Calu3 (cell line): Measurements from ENCODE around the gene TANC1. TPM values are rescaled to one million over a fixed set of nuclear protein-coding genes. Genes with fewer than 3 reads are reported as not detected.

Experiments used
- BruUV-seq: library from RNA; stranded (reverse); fragments of 400-500 nt; replicated peaks from 2 replicates; lab custom pipeline; 2021; lab: Mats Ljungman, UMichigan
- CTCF ChIA-PET: fragments of 300-600 bp; sonication (Branson Sonifier 250); formaldehyde crosslinking; loops from one replicate; lab custom pipeline; 2022; ENCODE audit warnings: antibody characterized with exemption; lab: Charles Lee
- DNase-seq: peaks from one replicate; pipeline ENCODE4 v3.0.0; 2022
- H3K27ac Mint-ChIP-seq: one replicate; pipeline ENCODE4 v1.8.0; 2022; ENCODE audit warnings: mixed read lengths; ENCODE audit not compliant: unreplicated experiment
- H3K27me3 Mint-ChIP-seq: one replicate; pipeline ENCODE4 v1.8.0; 2022; ENCODE audit warnings: mixed read lengths; ENCODE audit not compliant: unreplicated experiment
- H3K36me3 Mint-ChIP-seq: one replicate; pipeline ENCODE4 v1.8.0; 2022; ENCODE audit warnings: mild to moderate bottlenecking, moderate library complexity, mixed read lengths; ENCODE audit not compliant: insufficient read depth, unreplicated experiment
- H3K4me1 Mint-ChIP-seq: one replicate; pipeline ENCODE4 v1.8.0; 2022; ENCODE audit warnings: mild to moderate bottlenecking, low read depth, mixed read lengths; ENCODE audit not compliant: unreplicated experiment
- H3K4me3 Mint-ChIP-seq: one replicate; pipeline ENCODE4 v1.8.0; 2022; ENCODE audit warnings: mild to moderate bottlenecking, low read depth, moderate library complexity, mixed read lengths; ENCODE audit not compliant: unreplicated experiment
- H3K9me3 Mint-ChIP-seq: one replicate; pipeline ENCODE4 v1.8.0; 2022; ENCODE audit warnings: low read depth, mixed read lengths; ENCODE audit not compliant: unreplicated experiment
- intact Hi-C: fragments of 100-400 bp; cut with micrococcal nuclease; formaldehyde crosslinking; loops from one replicate; pipeline ENCODE4 v1.10.0; 2022; ENCODE audit not compliant: unreplicated experiment
- total RNA-seq: library from RNA; stranded (reverse); gene quantifications from 2 replicates; pipeline ENCODE4 v1.2.3, GENCODE V29; 2022
- TF ChIP-seq, protein P1 (sequence below): fragments of 200-600 bp; IDR thresholded peaks from one replicate; pipeline ENCODE4 v1.8.0; 2022; ENCODE audit warnings: antibody characterized with exemption; ENCODE audit not compliant: unreplicated experiment

Gene TANC1
- total RNA-seq, 1 experiment from 2014 or later: 41.2 TPM

DNA sequence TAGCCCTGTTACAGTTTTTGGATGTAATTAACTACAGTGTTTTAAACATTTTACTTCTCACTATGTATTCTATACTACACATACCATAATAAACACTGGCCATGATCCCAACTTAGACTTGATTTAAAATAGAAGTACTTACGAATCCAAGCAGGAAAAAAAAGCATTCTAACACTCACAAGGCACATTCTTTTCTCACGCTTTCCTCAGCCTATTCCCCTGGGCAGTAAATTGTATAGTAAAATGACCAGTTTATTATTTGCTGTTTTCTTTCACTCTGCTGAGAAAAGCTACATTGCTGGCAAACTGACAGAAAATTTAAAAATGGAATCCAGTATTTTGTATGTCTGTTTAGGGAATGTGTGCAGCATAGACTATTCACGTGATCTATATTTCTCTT, 2.8 kb upstream of the TANC1 start:
- no peak overlapping the region for H3K4me3 Mint-ChIP-seq
- TF ChIP-seq, protein P1, sequence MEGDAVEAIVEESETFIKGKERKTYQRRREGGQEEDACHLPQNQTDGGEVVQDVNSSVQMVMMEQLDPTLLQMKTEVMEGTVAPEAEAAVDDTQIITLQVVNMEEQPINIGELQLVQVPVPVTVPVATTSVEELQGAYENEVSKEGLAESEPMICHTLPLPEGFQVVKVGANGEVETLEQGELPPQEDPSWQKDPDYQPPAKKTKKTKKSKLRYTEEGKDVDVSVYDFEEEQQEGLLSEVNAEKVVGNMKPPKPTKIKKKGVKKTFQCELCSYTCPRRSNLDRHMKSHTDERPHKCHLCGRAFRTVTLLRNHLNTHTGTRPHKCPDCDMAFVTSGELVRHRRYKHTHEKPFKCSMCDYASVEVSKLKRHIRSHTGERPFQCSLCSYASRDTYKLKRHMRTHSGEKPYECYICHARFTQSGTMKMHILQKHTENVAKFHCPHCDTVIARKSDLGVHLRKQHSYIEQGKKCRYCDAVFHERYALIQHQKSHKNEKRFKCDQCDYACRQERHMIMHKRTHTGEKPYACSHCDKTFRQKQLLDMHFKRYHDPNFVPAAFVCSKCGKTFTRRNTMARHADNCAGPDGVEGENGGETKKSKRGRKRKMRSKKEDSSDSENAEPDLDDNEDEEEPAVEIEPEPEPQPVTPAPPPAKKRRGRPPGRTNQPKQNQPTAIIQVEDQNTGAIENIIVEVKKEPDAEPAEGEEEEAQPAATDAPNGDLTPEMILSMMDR: no peak
- DNase-seq: no peak
- CTCF ChIA-PET: no interaction called here
- BruUV-seq: no TSS peak
- peaks cover 6% of the 10 kb centered on the region for H3K4me1 Mint-ChIP-seq
- no peaks in the 10 kb centered on the region for H3K9me3 Mint-ChIP-seq
- H3K27me3 Mint-ChIP-seq: no peaks in the 10 kb centered on the region
- intact Hi-C loops: no loop called here
- H3K36me3 Mint-ChIP-seq: peaks cover 33% of the 10 kb centered on the region
- no peak overlapping the region for H3K27ac Mint-ChIP-seq

DNA sequence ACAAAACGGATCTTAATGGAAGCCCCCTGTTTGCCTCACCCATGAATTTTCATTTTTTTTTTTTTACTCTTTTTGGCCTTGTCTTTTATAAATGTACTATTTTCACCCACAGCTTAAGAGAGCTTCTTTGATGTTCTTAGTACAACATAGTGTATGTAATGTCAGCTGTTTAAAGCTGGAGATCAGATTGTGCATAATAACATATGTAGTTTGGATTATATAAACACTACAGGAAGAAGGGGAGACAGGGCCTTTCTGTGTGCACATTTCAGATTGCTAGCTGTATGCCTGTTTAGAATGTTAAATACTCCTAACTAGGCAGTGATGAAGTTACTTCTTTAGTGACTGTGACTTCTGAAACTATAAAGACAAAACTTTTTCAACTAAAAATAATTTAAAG, 2.1 kb upstream of the TANC1 start:
- no peaks in the 10 kb centered on the region for H3K27me3 Mint-ChIP-seq
- peaks cover 13% of the 10 kb centered on the region for H3K4me1 Mint-ChIP-seq
- DNase-seq: no peak
- no TSS peak for BruUV-seq
- TF ChIP-seq, protein P1: no peak
- H3K4me3 Mint-ChIP-seq: no peak overlapping the region
- peaks cover 34% of the 10 kb centered on the region for H3K36me3 Mint-ChIP-seq
- intact Hi-C loops: no loop called here
- no peak overlapping the region for H3K27ac Mint-ChIP-seq
- no peaks in the 10 kb centered on the region for H3K9me3 Mint-ChIP-seq
- CTCF ChIA-PET: interaction anchor here (0.6 kb wide), 1 partner anchor 22 kb away, joined by 3 read pairs; no protein-coding TSS in a partner anchor

DNA sequence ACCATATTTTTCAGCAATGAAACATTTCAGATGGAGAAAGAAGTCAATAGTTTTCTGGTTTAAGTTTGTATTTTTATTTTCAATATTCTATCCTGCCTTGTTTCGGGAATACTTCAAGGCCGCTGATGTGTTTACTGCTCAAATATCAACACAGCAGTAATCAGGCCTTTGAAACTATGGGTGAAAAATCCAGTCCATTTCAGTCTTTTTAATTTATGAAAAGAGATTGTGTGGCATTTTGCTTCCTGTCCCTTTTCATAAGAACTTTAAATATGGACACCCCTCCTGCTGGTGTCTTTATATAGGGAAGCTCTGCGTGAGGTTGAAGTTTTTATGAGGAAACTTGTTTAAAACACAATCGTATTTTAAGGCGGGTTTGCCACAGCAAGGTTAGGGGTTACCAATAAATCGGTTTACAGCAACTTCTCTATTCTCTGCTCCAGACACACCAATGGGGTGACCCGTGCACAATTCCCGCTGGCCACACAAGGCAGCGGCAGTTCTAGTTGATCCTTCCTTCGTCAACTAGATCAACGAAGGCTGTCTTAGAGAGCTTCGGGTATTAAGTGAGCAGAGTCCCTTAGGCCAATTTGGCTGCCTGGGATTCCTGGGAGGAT, 1.2 kb upstream of the TANC1 start:
- no peak for DNase-seq
- Mint-ChIP-seq H3K27ac (peak overlapping the region; percentile 35), H3K4me1 (peaks cover 22% of the 10 kb centered on the region), H3K4me3 (peak overlapping the region; percentile 99), H3K36me3 (peaks cover 34% of the 10 kb centered on the region), H3K9me3 (no peaks in the 10 kb centered on the region), H3K27me3 (no peaks in the 10 kb centered on the region)
- CTCF ChIA-PET: interaction anchor here (1.0 to 1.4 kb wide), 2 partner anchors 10 to 23 kb away, joined by 3 read pairs; no protein-coding TSS in a partner anchor
- intact Hi-C loops: no loop called here
- no TSS peak for BruUV-seq
- TF ChIP-seq, protein P1: no peak

DNA sequence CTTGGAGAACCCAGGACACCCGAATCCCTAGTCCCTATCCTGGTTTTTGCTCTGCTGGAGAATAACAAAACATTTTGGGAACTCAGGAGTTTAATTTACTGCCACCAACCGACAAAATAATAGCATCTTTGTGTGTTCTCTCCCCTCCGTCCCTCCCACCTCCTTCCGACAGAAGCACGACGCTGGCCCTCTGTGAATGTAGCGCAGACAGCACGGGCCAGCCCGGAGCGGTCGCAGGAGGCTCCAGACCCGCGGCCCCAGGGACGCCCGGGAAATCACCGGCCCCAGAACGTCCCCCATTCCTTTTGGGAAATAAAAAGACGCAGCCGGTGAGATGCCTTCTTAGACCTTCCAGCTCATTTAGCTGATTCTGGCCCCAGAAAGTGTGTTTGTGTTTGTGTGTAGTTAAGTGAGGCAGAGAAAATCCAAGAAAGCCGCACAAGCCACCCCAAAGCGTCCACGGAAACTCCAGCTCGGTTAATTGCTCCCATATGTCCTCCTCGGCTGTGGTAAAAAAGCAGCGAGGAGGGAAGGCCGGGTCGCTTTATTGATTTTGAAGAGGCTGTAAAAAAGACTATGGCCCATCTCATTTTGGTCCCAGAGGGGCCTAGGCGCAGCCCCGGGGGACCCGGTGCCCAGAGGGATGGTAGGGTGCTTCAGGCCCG, 577 bp upstream of the TANC1 start:
- BruUV-seq: TSS peak; percentile 80
- no peaks in the 10 kb centered on the region for H3K9me3 Mint-ChIP-seq
- TF ChIP-seq, protein P1: no peak
- H3K4me3 Mint-ChIP-seq: peak overlapping the region; percentile 99
- H3K27ac Mint-ChIP-seq: peak overlapping the region; percentile 35
- peak; percentile 56 for DNase-seq
- H3K36me3 Mint-ChIP-seq: peaks cover 34% of the 10 kb centered on the region
- intact Hi-C loops: no loop called here
- H3K27me3 Mint-ChIP-seq: no peaks in the 10 kb centered on the region
- CTCF ChIA-PET: interaction anchor here (0.6 to 1.4 kb wide), 4 partner anchors 9 to 179 kb away, joined by 3 to 4 read pairs (median 3); no protein-coding TSS in a partner anchor
- H3K4me1 Mint-ChIP-seq: peaks cover 28% of the 10 kb centered on the region
